ENCODE data around the gene C17orf100. TPM values are rescaled to one million over a fixed set of nuclear protein-coding genes. Genes with fewer than 3 reads are reported as not detected.
"Not testable (repeated sequence)": the region's sequence is repeated elsewhere in the genome, so short reads cannot be mapped to it uniquely, and the experiment has no call there.

C17orf100 gene
- total RNA-seq, 1 experiment from 2014 or later, result 1.9 TPM

DNA sequence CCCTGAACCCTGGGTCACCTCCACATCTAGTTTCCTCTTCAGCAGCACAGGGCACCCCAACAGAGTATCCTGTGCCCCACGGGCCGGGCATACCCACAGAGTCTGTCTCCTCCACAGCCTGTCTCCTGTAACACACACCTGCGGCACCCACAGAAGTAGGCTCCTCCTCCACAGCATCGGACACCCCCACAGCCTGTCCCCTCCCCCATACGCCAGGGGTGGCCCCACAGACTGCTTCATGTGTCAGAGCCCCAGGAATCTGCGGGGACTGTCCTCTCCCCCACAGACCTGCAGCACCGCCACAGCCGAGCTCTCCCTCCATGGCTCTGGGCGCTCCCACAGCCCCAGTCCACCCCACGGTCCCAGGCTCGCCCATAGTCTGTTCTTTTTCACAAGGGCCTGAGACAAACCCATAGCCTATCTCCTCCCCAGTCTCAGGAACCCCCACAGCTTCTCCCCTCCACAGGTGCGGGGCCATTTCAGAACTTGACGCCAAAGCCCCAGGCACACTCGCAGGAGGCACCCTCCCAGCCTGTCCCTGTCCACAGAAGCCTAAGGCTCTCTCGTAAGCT lies 12.5 kb upstream of the C17orf100 start:
- peak overlapping the region; percentile 63 for H3K4me3 ChIP-seq
- no peaks in the 10 kb centered on the region for H3K27me3 ChIP-seq
- no peak for DNase-seq
- H3K36me3 ChIP-seq, result peaks cover 20% of the 10 kb centered on the region
- H3K9me3 ChIP-seq, result no peaks in the 10 kb centered on the region

DNA sequence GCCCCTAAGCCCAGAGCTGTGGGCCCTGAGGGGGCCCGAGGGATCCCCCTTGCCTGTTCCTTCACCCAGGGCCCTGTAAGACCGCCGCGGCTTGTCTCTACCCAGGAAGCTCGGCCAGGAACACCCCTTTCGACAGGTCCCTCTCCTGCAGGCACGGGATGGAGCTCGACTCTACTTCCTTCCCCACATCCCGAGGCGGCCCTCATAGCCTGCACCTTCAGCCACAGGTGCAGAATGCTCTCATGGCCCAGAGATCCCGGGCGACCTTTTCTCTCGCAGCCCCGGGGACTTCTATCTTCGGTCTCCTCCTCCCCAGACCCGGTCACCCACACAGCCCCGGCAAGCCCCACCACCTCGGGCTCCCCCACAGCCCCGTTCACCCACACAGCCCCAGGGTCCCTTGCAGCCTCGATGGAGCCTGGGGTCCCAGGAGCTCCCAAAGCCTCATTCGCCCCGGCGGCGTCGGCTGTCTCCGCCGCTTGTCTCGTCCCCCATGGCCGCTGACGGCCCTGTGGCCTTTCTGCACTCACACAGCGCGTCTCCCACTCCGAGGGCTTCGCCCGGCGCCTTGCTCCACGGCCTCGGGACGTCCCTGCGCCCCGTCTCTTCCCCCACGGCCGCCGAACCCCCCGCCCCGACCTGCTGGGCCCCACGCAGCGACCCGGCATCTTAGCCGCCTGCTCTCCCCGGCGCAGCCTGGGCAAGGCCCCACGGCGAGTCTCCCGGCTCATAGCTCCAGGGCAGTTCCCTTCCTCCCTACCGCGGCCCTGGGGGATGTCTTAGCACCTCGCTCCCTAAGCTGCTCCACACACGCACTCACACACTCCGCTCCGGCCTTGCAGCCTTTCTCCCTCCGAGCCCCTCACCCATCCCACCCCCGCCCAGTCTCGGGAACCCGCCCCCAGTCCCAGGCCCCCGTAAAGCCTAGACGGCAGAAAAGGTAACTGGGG lies 11.7 kb upstream of the C17orf100 start:
- DNase-seq, result peak; percentile 25
- no peaks in the 10 kb centered on the region for H3K9me3 ChIP-seq
- no peaks in the 10 kb centered on the region for H3K27me3 ChIP-seq
- peak overlapping the region; percentile 63 for H3K4me3 ChIP-seq
- H3K36me3 ChIP-seq, result peaks cover 21% of the 10 kb centered on the region

DNA sequence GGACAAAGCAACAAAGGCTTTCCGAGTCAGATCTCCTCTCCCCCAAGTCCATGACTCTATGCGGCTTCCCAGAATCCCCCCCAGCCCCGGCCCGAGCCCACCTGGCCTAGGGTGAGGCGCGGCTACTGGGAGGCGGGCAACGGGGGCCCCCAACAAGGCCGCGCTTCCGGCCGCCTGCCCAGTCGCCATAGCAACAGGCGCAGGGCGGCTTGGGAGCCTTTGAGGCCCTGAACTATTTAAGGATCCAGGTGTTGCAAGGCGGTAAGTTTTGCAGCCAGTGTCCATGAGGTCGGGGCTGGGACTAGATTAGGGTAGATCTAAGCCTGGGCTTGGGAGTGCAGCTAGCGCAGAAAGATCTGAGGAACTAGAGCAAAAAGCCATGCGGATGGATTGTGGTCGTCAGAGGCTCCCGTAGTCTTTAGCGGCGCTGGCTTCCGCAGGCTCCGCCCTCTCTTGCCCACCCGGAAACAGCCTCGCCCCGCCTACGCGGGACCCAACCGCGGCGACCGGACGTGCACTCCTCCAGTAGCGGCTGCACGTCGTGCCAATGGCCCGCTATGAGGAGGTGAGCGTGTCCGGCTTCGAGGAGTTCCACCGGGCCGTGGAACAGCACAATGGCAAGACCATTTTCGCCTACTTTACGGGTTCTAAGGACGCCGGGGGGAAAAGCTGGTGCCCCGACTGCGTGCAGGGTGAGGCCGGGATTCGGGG lies 10.9 kb upstream of the C17orf100 start, which contains the start of the genes KIAA0753 and TXNDC17:
Gene KIAA0753 (minus strand): TSS at position 176 of the 711 bp plus-strand sequence. CDS start 5,608 bp downstream, outside the sequence.
Gene TXNDC17 (plus strand): TSS at position 525 of the 711 bp plus-strand sequence. CDS start 23 bp downstream, at position 548.
- Histone ChIP-seq H3K36me3 (peaks cover 22% of the 10 kb centered on the region), H3K9me3 (no peaks in the 10 kb centered on the region), H3K27me3 (no peaks in the 10 kb centered on the region), H3K4me3 (peak within 1 kb of the TSS; percentile 63)
- peak; percentile 89 for DNase-seq

DNA sequence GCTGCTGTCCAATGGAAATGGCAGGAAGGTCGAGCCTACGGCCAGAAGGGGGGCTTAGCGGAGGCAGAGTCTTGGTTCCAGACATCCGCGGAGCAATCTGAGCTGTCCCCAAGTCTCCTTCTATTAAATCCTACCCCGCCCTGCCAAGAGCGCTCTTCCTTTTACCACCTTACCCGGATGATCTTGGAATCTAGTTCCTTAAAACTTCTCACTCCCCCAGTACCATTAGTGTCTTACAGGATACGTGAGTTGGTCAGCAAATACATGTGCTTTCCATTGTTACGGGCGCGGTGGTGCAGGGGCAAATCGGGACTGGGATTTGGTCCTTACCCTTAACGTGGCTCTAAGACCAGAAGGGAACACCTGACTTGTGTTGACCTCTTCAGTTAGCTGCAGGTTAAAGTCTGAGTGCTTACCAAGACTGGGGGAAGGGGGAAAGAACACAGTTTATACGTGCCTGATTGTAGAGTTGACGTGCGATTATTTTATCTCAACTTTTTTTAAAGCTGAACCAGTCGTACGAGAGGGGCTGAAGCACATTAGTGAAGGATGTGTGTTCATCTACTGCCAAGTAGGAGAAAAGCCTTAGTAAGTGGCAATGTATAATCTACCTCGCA lies 10.2 kb upstream of the C17orf100 start:
- Histone ChIP-seq H3K36me3 (peaks cover 22% of the 10 kb centered on the region), H3K27me3 (no peaks in the 10 kb centered on the region), H3K9me3 (no peaks in the 10 kb centered on the region), H3K4me3 (peak overlapping the region; percentile 63)
- no peak for DNase-seq

DNA sequence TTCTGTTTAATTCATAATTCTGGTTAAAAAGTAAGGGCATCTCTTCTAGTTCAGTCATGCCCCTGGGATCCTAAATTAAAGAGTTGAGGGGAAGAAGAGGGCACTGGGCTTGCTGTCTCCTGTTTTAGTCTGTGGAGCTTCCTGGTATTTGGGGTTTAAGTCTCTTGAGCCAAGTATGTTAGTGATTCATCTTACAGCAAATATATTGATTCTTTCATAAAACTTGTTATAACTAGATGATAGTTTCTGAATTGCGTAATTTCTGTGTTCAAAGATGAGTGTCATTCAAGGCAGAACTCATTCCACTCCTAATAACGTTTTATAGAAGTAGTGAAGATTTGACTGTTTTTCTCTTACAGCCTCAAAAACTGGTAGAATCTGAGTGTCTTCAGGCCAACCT lies 9.0 kb upstream of the C17orf100 start:
- Histone ChIP-seq H3K27me3 (no peaks in the 10 kb centered on the region), H3K4me3 (no peak overlapping the region), H3K36me3 (peaks cover 22% of the 10 kb centered on the region), H3K9me3 (no peaks in the 10 kb centered on the region)
- no peak for DNase-seq

DNA sequence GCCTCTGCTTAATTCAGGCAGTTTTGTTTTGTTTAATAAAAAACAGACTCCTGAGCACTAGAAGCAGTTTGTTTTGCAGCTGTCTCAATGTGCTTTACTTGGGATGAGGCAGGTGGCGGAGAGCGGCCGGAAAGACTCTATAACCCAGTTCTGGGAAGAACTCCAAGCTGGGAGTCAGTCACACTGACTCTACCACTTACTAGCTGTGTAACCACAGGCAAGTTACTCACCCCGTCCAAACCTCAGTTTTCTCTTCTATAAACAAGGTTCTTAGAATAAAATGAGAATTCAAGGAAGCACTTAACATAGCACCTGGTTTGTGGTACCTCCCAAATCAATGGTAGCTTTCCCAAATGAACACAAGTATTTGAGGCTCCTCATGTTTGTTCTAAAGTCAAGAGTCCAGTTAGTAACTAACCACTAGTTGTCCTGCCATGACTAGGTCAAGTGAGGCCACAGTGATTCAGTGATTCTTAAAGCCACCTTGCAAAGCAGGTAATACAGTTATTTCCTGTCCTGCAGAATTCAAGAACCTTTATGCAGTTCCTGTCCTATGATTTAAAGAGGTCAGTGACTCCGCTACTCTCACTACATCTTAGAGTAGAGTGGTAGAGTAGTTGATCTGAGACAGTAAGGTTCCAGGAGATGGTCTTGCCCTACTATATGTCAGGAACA lies 8.0 kb upstream of the C17orf100 start:
- H3K4me3 ChIP-seq, result no peak overlapping the region
- peaks cover 22% of the 10 kb centered on the region for H3K36me3 ChIP-seq
- no peaks in the 10 kb centered on the region for H3K27me3 ChIP-seq
- H3K9me3 ChIP-seq, result no peaks in the 10 kb centered on the region
- peak; percentile 79 for DNase-seq

DNA sequence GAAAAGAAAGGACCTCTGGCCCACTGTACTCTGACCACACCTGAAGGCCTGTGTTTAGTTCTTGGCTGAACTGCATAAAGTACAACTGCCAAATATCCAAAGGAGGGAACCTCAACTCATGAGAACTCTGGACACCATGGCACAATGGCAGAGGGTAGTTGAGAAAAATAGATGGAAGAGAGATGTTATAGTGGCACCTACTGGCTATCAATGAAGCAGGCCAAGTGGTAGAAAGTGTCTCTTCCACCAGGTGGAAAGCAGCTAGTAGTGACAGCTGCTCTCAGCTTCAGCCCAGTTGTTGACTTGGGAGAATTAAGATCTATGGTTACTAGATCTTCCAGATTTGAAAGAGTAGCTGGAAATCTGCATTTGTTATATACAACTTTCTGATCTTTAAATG lies 3.4 kb upstream of the C17orf100 start:
- no peak for DNase-seq
- Histone ChIP-seq H3K9me3 (no peaks in the 10 kb centered on the region), H3K27me3 (no peaks in the 10 kb centered on the region), H3K36me3 (peaks cover 16% of the 10 kb centered on the region), H3K4me3 (no peak overlapping the region)

DNA sequence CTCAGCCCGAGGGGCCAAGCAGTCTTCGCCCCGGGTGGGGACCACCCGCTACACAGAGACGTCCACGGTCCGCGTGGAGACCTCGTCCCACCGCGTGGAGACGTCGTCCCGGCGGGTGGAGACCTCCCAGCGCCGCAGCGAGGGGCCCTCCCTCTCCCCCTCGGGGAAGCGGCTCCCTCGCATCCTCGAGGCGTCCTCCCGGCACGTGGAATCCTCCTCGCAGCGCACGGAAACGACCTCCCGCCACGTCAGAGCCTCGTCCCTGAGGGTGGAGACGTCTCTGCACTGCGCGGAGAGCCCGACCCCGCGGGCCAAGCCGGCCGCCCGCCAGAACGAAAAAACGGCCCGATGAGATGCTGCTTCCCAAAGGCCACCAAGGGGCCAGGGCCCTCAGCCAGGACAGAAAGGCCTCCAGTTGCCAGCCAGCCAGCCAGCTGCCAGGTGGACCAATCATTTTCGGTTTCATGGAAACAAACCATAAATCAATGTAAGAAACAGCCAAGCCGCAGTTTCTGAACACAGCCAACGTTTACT lies 424 bp downstream of the C17orf100 start:
- DNase-seq, result peak; percentile 50
- no peaks in the 10 kb centered on the region for H3K9me3 ChIP-seq
- H3K36me3 ChIP-seq, result no peaks in the 10 kb centered on the region; the same call in 1 of the 2 replicates
- no peaks in the 10 kb centered on the region for H3K27me3 ChIP-seq
- peak overlapping the region; percentile 90 for H3K4me3 ChIP-seq

DNA sequence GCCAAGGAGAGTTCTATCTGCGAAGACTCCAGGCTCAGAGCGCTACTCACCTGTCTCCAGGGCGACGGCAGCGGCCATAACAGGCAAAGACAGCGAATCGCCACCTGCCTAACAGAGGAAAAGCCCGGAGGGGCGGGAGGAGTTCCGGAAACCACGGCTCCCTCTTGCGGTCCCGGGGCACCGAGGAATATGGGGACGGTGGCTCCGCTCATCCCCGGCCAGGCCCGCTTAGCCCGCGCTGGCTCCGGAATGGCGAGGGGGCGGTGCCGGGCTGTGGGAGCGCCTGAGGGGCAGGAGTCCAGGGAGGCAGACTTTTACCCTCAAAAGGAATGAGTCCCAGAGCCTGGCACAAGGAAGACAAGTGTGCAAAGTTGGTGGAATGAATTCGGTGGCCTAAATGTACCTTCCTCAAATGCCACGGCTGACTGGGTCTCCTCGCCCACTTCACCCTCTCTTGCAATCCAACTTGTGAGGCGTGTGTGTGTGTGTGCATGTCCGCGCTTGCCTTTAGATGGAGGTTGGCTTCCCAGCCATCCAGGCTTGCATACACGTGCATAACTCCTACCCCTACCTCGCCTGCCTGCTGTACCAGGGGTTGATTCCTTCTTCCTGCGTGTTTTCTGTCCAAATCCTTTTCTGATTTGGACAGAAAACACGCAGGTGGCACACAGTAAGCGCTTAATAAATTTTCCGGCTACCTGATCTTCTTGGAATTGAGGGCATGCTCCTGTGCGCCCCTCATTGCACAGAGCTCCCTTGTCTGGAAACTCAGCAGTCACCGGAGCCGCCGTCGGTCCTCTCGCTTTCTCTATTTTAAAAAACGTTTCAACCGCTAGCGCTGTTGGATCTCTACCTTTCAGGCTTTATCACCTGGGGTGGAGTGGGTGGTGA lies 3.5 kb downstream of the C17orf100 start:
- Histone ChIP-seq H3K4me3 (no peak overlapping the region), H3K36me3 (no peaks in the 10 kb centered on the region), H3K9me3 (no peaks in the 10 kb centered on the region), H3K27me3 (no peaks in the 10 kb centered on the region)
- no peak for DNase-seq

DNA sequence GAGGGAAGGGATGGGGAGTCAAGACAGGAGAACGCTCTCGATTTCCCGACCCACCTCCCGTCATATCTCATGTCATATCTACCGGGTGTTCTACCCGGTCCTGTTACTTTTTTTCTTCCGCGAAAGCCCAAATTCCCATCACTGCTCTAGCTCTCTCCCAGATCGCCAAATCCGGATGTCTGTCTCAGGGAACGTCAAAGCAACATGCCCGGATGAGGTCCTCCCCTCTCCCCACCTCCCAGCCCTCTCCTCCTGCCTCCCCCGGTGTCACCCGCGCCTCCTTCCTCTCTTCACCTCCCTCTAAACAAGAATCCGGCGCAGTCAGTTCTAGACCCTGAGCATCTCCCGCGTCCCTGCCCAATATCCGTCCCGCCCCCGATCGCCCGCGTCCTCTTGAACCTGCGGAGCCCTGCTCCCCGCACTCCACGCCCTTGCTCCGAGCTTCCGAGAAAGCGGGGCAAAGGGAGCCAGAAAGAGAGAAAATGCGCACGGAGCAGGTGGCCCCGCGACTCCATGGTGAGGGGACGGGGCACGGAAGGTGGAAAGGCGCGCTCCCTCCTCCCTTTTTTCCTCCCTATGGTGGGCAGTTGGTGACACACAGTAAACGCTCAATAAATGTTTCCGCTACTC lies 4.3 kb downstream of the C17orf100 start:
- not testable (repeated sequence) for H3K9me3 ChIP-seq, H3K27me3 ChIP-seq, DNase-seq, H3K4me3 ChIP-seq, H3K36me3 ChIP-seq

DNA sequence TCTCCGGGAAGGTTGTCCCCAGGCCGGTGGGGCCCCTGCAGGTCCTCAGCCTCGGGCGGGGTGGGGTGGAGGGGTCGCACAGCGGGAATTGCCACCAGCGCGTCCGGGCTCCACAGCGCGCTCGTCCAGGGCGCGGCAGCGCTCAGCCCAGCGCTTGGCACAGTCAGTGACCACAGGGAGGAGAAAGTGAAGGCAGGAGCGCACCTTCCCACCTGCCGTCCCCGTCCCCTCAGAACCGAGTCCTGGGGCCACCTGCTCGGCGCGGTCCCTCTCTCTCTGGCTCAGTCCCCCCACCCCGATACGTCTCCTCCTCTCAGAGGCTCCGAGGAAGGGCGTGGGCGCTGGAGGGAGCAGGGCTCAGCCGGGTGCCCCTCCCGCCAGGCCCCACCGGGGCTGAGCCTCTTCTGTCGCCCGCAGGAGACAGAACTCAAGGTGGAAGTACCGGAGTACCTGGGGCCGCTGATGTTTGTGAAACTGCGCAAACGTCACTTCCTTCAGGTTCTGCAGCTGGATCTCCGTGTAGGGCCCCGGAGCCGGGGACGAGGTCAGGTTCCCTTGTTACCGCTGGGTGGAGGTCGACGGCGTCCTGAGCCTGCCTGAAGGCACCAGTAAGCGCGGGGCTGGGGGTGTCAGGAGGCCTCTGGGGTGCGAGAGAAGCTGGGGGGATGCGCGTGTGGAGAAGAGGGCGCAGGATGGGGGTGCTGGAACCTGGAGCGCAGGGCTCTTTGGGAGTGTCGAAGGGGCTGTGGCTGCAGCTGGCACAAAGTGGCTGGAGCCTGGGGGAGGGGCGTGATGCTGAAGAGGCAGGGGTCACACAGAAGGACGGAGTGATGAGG lies 5.5 kb downstream of the C17orf100 start:
- not testable (repeated sequence) for H3K36me3 ChIP-seq, H3K4me3 ChIP-seq, DNase-seq, H3K27me3 ChIP-seq, H3K9me3 ChIP-seq

DNA sequence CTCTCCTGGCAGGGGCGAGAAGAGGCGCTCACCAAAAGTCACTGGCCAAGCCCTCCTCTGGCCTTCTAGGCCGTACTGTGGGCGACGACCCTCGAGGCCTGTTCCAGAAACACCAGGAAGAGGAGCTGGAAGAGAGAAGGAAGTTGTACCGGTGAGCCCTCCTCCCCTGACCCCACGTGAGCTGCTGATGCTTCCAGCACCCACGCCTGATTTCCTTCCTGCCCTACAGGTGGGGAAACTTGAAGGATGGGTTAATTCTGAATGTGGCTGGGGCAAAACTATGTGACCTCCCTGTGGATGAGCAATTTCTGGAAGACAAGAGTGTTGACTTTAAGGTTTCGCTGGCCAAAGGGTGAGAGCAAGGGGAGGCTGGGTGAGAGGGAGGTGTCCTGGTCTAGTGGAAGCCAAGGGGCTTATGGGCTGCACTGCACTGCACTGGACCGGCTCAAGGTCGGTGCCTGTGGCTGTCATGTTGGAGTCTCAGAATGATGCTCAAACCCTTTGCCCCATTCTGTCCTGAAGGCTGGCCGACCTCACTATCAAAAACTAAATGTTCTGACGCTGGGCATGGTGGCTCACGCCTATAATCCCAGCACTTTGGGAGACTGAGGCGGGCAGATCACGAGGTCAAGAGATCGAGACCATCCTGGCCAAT lies 6.2 kb downstream of the C17orf100 start:
- Histone ChIP-seq H3K9me3 (no peaks in the 10 kb centered on the region), H3K27me3 (no peaks in the 10 kb centered on the region), H3K4me3 (no peak overlapping the region), H3K36me3 (no peaks in the 10 kb centered on the region)
- DNase-seq, result no peak

DNA sequence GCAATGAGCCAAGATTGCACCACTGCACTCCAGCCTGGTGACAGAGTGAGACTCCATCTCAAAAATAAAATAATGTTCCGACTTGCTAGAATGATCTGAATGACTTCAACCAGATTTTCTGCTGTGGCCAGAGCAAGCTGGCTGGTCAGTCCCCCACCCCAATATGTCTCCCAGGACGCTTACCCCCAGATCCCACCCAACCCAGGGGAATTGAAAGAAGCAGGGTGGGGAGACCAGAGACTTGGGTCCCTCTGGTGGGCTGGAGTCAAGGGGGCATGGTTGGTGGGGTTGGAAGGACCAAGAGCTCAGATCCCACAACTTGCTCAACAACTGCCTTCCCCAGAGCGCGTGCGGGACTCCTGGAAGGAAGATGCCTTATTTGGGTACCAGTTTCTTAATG lies 6.8 kb downstream of the C17orf100 start:
- not testable (repeated sequence) for H3K36me3 ChIP-seq, H3K27me3 ChIP-seq, H3K9me3 ChIP-seq, H3K4me3 ChIP-seq, DNase-seq

DNA sequence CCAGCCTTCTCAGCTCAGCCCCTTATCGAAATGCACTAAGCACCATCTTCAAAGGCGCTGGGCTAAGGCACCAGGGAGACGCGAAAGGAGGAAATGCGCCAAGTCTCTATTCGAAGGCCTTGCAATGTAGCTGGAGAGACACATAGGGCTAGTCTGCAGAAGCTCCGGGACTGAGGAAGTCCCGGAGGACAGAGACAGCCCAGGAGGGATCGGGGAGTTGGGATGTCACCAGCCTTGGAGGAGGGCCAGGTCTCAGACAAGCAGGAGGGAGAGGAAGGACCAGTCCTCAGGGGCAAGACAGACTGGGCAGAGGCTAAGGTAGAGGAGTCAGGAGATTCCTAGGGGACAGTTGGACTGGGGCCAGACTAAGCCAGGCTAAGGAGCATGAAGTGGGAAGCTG lies 8.5 kb downstream of the C17orf100 start:
- H3K27me3 ChIP-seq, result no peaks in the 10 kb centered on the region
- H3K9me3 ChIP-seq, result no peaks in the 10 kb centered on the region
- no peak for DNase-seq
- no peaks in the 10 kb centered on the region for H3K36me3 ChIP-seq
- H3K4me3 ChIP-seq, result no peak overlapping the region

Data from MG63 (cell line).